Left ventricle myocardium inferior (tissue), 1 donor: Measurements from ENCODE around the gene CRIP2. TPM values are rescaled to one million over a fixed set of nuclear protein-coding genes. Genes with fewer than 3 reads are reported as not detected.

Source experiments
- DNase-seq: peaks from one replicate; pipeline ENCODE4 v3.0.0-alpha.2; 2020
- H3K27ac ChIP-seq: fragments of 200-600 bp; replicated peaks from 2 replicates; pipeline ENCODE4 v1.8.0; 2021
- H3K27me3 ChIP-seq: fragments of 200-600 bp; 2 replicates; pipeline ENCODE4 v1.8.0; 2021; ENCODE audit warnings: low read depth
- H3K36me3 ChIP-seq: fragments of 200-600 bp; 2 replicates; pipeline ENCODE4 v1.8.0; 2021
- H3K4me1 ChIP-seq: fragments of 200-600 bp; 2 replicates; pipeline ENCODE4 v1.8.0; 2021
- H3K4me3 ChIP-seq: fragments of 200-600 bp; 2 replicates; pipeline ENCODE4 v1.8.0; 2021; ENCODE audit warnings: mild to moderate bottlenecking, moderate library complexity
- H3K9me3 ChIP-seq: fragments of 200-600 bp; replicated peaks from 2 replicates; pipeline ENCODE4 v1.8.0; 2021
- intact Hi-C: fragments of 100-400 bp; cut with micrococcal nuclease; formaldehyde crosslinking; loops from one replicate; pipeline ENCODE4 v1.11.0; 2022
- total RNA-seq: library from RNA; stranded (reverse); fragmentation: NEBNext Ultra II Directional; extraction: Animal tissue kit (Norgen Biotek cat#: 25700); gene quantifications from one replicate; pipeline ENCODE4 v1.2.1, GENCODE V29; 2021
- TF ChIP-seq, protein P1 (sequence below): fragments of 200-600 bp; IDR thresholded peaks from 2 replicates; pipeline ENCODE4 v1.8.0; 2021; ENCODE audit warnings: antibody characterized with exemption, mild to moderate bottlenecking, borderline replicate concordance
- donor health status: DM: no; HTN: yes; CAD: no; lungs with severe emphysema.

Gene CRIP2
- total RNA-seq, 1 donor from 2014 or later, result 1,068 TPM

DNA sequence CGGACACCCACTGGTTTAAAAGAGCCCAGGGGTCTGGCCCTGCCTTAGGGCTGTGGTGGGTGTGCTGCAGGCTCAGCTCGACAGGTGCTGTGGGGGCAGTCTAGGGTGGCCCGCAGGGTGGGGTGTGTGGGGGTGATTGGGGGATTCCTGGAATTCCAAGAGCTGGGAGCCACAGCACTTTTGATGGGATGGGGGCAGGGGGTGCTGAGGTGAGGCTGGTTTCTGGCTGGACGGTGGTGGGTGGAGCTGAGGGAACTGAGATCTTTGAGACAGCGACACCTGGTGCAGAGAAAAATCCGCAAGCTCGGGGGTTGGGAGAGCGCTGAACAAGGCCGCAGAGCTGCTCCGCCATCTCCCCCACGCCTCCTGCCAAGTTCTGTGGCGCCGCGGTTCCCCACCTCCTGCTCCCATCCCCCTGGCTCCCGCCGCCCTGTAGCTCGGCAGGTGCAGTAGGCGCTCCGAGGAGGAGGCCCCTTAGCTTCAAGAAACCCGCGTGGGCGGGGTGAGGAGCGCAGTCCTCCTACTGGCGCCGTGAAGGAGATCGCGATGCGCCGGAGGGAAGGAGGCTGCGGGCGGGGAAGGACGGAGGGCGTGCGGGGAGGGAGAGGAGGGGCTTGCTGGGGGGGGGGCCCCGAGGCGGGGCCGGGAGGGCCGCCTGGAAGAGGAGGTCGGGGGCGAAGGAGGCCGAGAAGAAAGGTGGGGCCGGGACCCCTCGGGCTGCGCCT lies 15.1 kb downstream of the CRIP2 start:
- Histone ChIP-seq H3K9me3 (no peaks in the 10 kb centered on the region), H3K27ac (peak overlapping the region; percentile 100), H3K27me3 (no peaks in the 10 kb centered on the region), H3K36me3 (no peaks in the 10 kb centered on the region), H3K4me3 (peak overlapping the region; percentile 87), H3K4me1 (peaks cover 75% of the 10 kb centered on the region)
- TF ChIP-seq, protein P1, sequence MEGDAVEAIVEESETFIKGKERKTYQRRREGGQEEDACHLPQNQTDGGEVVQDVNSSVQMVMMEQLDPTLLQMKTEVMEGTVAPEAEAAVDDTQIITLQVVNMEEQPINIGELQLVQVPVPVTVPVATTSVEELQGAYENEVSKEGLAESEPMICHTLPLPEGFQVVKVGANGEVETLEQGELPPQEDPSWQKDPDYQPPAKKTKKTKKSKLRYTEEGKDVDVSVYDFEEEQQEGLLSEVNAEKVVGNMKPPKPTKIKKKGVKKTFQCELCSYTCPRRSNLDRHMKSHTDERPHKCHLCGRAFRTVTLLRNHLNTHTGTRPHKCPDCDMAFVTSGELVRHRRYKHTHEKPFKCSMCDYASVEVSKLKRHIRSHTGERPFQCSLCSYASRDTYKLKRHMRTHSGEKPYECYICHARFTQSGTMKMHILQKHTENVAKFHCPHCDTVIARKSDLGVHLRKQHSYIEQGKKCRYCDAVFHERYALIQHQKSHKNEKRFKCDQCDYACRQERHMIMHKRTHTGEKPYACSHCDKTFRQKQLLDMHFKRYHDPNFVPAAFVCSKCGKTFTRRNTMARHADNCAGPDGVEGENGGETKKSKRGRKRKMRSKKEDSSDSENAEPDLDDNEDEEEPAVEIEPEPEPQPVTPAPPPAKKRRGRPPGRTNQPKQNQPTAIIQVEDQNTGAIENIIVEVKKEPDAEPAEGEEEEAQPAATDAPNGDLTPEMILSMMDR, result peak; percentile 76
- intact Hi-C loops, result no loop called here
- peak; percentile 84 for DNase-seq

- peak overlapping the region; percentile 87 for H3K4me3 ChIP-seq
- peaks cover 73% of the 10 kb centered on the region for H3K4me1 ChIP-seq
- TF ChIP-seq, protein P1, result no peak
- no peaks in the 10 kb centered on the region for H3K36me3 ChIP-seq
- H3K27ac ChIP-seq, result peak overlapping the region; percentile 100
- H3K9me3 ChIP-seq, result no peaks in the 10 kb centered on the region
- intact Hi-C loops, result no loop called here
- no peaks in the 10 kb centered on the region for H3K27me3 ChIP-seq
- DNase-seq, result peak; percentile 52
These were observed 15.6 kb downstream of the CRIP2 start for GRCh38 chr14:105490267-105490571.

GRCh38 chr14:105490572-105491365 lies 16.1 kb downstream of the CRIP2 start, which contains the start of gene TEDC1:
Gene TEDC1, plus strand, starts transcription at chr14:105491246. Its CDS starts 130 bp downstream, at chr14:105491376.
- Histone ChIP-seq H3K27ac (peak within 1 kb of the TSS; percentile 100), H3K9me3 (no peaks in the 10 kb centered on the region), H3K4me1 (peaks cover 73% of the 10 kb centered on the region), H3K4me3 (peak within 1 kb of the TSS; percentile 87), H3K27me3 (no peaks in the 10 kb centered on the region), H3K36me3 (no peaks in the 10 kb centered on the region)
- TF ChIP-seq, protein P1, result peak; percentile 93
- DNase-seq, result peak; percentile 100
- intact Hi-C loops, result no loop called here

- TF ChIP-seq, protein P1, result no peak
- peak overlapping the region; percentile 100 for H3K27ac ChIP-seq
- intact Hi-C loops, result no loop called here
- no peaks in the 10 kb centered on the region for H3K27me3 ChIP-seq
- H3K9me3 ChIP-seq, result no peaks in the 10 kb centered on the region
- DNase-seq, result peak; percentile 67
- H3K36me3 ChIP-seq, result no peaks in the 10 kb centered on the region
- peak overlapping the region; percentile 87 for H3K4me3 ChIP-seq
- H3K4me1 ChIP-seq, result peaks cover 71% of the 10 kb centered on the region
These were observed 16.8 kb downstream of the CRIP2 start for GRCh38 chr14:105491366-105491973.
